K562 (cell line): ENCODE results near the gene NXF1. TPM values are rescaled to one million over a fixed set of nuclear protein-coding genes. Genes with fewer than 3 reads are reported as not detected.
A peak's percentile ranks its signal among the peaks of the same experiment; 100 is the strongest.

Source experiments
- BRF1 ChIP-seq: IDR thresholded peaks from 3 replicates; pipeline ENCODE4 v1.6.1; 2011; ENCODE audit warnings: borderline replicate concordance, mild to moderate bottlenecking; ENCODE audit not compliant: insufficient read length; ENCODE audit errors: extremely low read depth
- CBFA2T3 ChIP-seq: fragments of 450-650 bp; IDR thresholded peaks from 2 replicates; pipeline ENCODE4 v1.6.1; 2017
- CREBBP ChIP-seq: IDR thresholded peaks from one replicate; pipeline ENCODE4 v1.6.1; 2012; ENCODE audit warnings: low read depth, mild to moderate bottlenecking, control low read depth, inconsistent platforms, low read length
- CXXC5 ChIP-seq: fragments of 250-450 bp; sonication (Bioruptor Pico); IDR thresholded peaks from 2 replicates; pipeline ENCODE4 v1.8.0; 2022; ENCODE audit warnings: inconsistent platforms, mild to moderate bottlenecking, moderate library complexity
- DDX20 ChIP-seq: fragments of 450-650 bp; IDR thresholded peaks from 2 replicates; pipeline ENCODE4 v1.6.1; 2016; ENCODE audit warnings: missing genetic modification characterization, low read depth, mild to moderate bottlenecking, missing compliant biosample characterization, moderate library complexity
- E4F1 ChIP-seq: fragments of 250-450 bp; sonication (Bioruptor Pico); IDR thresholded peaks from 2 replicates; pipeline ENCODE4 v1.5.0; 2021; ENCODE audit warnings: mild to moderate bottlenecking, borderline replicate concordance
- EWSR1 ChIP-seq: fragments of 450-650 bp; IDR thresholded peaks from 2 replicates; pipeline ENCODE4 v1.6.1; 2018; ENCODE audit warnings: borderline replicate concordance, mild to moderate bottlenecking, low read depth, moderate library complexity; ENCODE audit not compliant: partially characterized antibody
- FUS ChIP-seq: fragments of 200-400 bp; formaldehyde crosslinking; optimal IDR thresholded peaks from 2 replicates; pipeline ENCODE3; 2017; ENCODE audit warnings: low read depth, low read length
- ILF3 ChIP-seq: fragments of 450-650 bp; IDR thresholded peaks from 2 replicates; pipeline ENCODE4 v1.6.1; 2018; ENCODE audit warnings: antibody characterized with exemption, mild to moderate bottlenecking, moderate library complexity, borderline replicate concordance
- LARP7 ChIP-seq: fragments of 450-650 bp; IDR thresholded peaks from 2 replicates; pipeline ENCODE4 v1.6.1; 2016
- MAFF ChIP-seq: IDR thresholded peaks from 2 replicates; pipeline ENCODE4 v1.6.1; 2012; ENCODE audit warnings: low read length, improper control_type of control experiment
- MIER1 ChIP-seq: fragments of 450-650 bp; IDR thresholded peaks from 2 replicates; pipeline ENCODE4 v1.6.1; 2016; ENCODE audit warnings: antibody characterized with exemption, mild to moderate bottlenecking, low read depth
- NFATC3 ChIP-seq: fragments of 450-650 bp; IDR thresholded peaks from 2 replicates; pipeline ENCODE4 v1.6.1; 2017; ENCODE audit warnings: mild to moderate bottlenecking
- PTTG1 ChIP-seq: fragments of 450-650 bp; IDR thresholded peaks from 2 replicates; pipeline ENCODE4 v1.6.1; 2016; ENCODE audit warnings: low read depth, mild to moderate bottlenecking, missing genetic modification characterization, missing compliant biosample characterization
- RBM25 ChIP-seq: fragments of 200-400 bp; formaldehyde crosslinking; IDR thresholded peaks from 2 replicates; pipeline ENCODE4 v1.6.1; 2018; ENCODE audit warnings: low read length, low read depth, moderate library complexity; ENCODE audit not compliant: severe bottlenecking
- RCOR1 ChIP-seq, 2 experiments: IDR thresholded peaks; 2 replicates each; pipeline ENCODE4 v1.6.1; 2012; ENCODE audit warnings: low read depth in 2 of 2, low read length in 2 of 2, borderline replicate concordance in 1 of 2, improper control_type of control experiment in 1 of 2
- RNF2 ChIP-seq: sonication (generic); IDR thresholded peaks from 2 replicates; pipeline ENCODE4 v1.6.1; 2016
- SMARCA5 ChIP-seq: fragments of 450-650 bp; IDR thresholded peaks from 2 replicates; pipeline ENCODE4 v1.6.1; 2016
- STAT5A ChIP-seq: IDR thresholded peaks from 2 replicates; pipeline ENCODE4 v1.6.1; 2012; ENCODE audit warnings: low read length, inconsistent platforms, borderline replicate concordance
- TARDBP ChIP-seq: fragments of 450-650 bp; IDR thresholded peaks from 2 replicates; pipeline ENCODE4 v1.6.1; 2016
- TCFL5 ChIP-seq: fragments of 250-450 bp; sonication (Bioruptor Pico); conservative IDR thresholded peaks from 2 replicates; pipeline ENCODE4 v1.6.1; 2021; ENCODE audit warnings: mild to moderate bottlenecking, moderate library complexity, matching md5 sums
- ZKSCAN8 ChIP-seq: fragments of 200-800 bp; sonication (Bioruptor generic); IDR thresholded peaks from 2 replicates; pipeline ENCODE4 v1.6.1; 2016; ENCODE audit warnings: missing genetic modification characterization, missing compliant biosample characterization
- ZNF184 ChIP-seq: sonication (generic); formaldehyde crosslinking; IDR thresholded peaks from 2 replicates; pipeline ENCODE4 v1.5.0; 2020; ENCODE audit warnings: missing genetic modification reagents
- ZNF561 ChIP-seq: fragments of 450-650 bp; formaldehyde crosslinking; conservative IDR thresholded peaks from 2 replicates; pipeline ENCODE4 v1.4.0; 2020; ENCODE audit warnings: mild to moderate bottlenecking, moderate library complexity
- polyA plus RNA-seq, 8 experiments: library from polyadenylated mRNA; depleted of rRNA in 4 of 8; stranded (reverse) in 5 of 8; unstranded in 3 of 8; fragments of >200 nt; fragmentation: Nextera tagmentation in 2 of 8; fragmentation: Illumina TruSeq in 1 of 8; extraction: Ambion mirVana in 2 of 8; extraction: Trizol in 1 of 8; gene quantifications; 2 replicates each; pipeline versions ENCODE4 v1.2.1 to v1.2.3, GENCODE V29; 2011 to 2014; ENCODE audit warnings: inconsistent platforms in 1 of 8, missing spikeins in 1 of 8
- total RNA-seq, 7 experiments: library from RNA; depleted of rRNA in 6 of 7; stranded (reverse); fragments of >200 nt in 6 of 7; fragmentation: Illumina TruSeq in 2 of 7; extraction: Trizol in 2 of 7; gene quantifications; 2 replicates each; pipeline versions ENCODE4 v1.2.1 to v1.2.3, GENCODE V29; 2011 to 2021; ENCODE audit warnings: low replicate concordance in 1 of 7

The NXF1 gene
- total and polyA plus RNA-seq, 9 of the 15 experiments (the other 6 are each of a cell fraction or from before 2014, with no cell fraction given): 18.1 to 98.3 (median 35.8) TPM

- TF ChIP-seq PTTG1: no peak
- no peak for TF ChIP-seq ILF3
- TF ChIP-seq RCOR1 (IDR thresholded peaks at IDR 0.05; ENCODE audit: borderline replicate concordance in 1 of 2, low read depth in 2 of 2, low read length in 2 of 2): peak in 1 of 2 experiments; percentile 77; a peak in 2 of 4 replicates
- TF ChIP-seq RNF2: no peak
- TF ChIP-seq DDX20 (tag): no peak
- no peak for TF ChIP-seq ZNF184 (CRISPR knock-in tag)
- no peak for TF ChIP-seq CREBBP
- TF ChIP-seq ZKSCAN8 (CRISPR knock-in tag): no peak
- TF ChIP-seq FUS: no peak
- TF ChIP-seq TARDBP: 0 out of 2 replicates have a peak, but pooled peaks have one; percentile 11
- no peak for TF ChIP-seq RBM25
- TF ChIP-seq TCFL5 (CRISPR knock-in tag): no peak
- no peak for TF ChIP-seq LARP7
- no peak for TF ChIP-seq NFATC3
- no peak for TF ChIP-seq ZNF561 (CRISPR knock-in tag)
- TF ChIP-seq MAFF: no peak
- TF ChIP-seq STAT5A: no peak
- no peak for TF ChIP-seq CBFA2T3
- TF ChIP-seq CXXC5 (CRISPR knock-in tag): no peak
- TF ChIP-seq BRF1: no peak
- no peak for TF ChIP-seq EWSR1
- TF ChIP-seq E4F1 (CRISPR knock-in tag): no peak
- 0 out of 2 replicates have a peak, but pooled peaks have one; percentile 13 for TF ChIP-seq SMARCA5
- no peak for TF ChIP-seq MIER1
Measured at GRCh38 chr11:62786318-62787004, 18.8 kb downstream of the NXF1 start (continued).
